HG03159 (cell line): ENCODE data around the gene LIMK2.
"Not testable (repeated sequence)": the region's sequence is repeated elsewhere in the genome, so short reads cannot be mapped to it uniquely, and the experiment has no call there.

ENCODE experiments used
- ATAC-seq: cut with Tn5 transposase; IDR thresholded peaks from one replicate; pipeline ENCODE4 v1.9.1; 2021; ENCODE audit warnings: mild to moderate bottlenecking, moderate library complexity; ENCODE audit not compliant: unreplicated experiment

Gene LIMK2

DNA sequence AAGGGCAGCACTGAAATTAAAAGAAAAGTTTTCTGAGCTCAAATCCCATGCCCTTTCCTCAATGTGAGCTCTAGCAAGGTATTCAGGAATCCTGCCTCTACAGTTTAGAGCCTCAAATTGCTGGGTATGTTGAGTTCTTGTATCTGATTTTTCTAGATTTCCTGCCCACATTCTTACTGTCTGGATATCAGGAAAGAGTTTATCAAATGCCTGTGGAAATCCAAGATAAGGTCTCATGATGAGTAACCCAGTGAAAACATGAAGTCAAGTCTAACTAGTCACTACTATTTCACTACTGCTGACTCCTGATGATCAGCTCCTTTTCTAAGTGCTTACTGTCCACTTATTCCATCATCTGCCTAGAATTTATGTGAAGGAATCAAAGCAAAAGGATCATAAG, 29.8 kb downstream of the LIMK2 start:
- no peak for ATAC-seq

DNA sequence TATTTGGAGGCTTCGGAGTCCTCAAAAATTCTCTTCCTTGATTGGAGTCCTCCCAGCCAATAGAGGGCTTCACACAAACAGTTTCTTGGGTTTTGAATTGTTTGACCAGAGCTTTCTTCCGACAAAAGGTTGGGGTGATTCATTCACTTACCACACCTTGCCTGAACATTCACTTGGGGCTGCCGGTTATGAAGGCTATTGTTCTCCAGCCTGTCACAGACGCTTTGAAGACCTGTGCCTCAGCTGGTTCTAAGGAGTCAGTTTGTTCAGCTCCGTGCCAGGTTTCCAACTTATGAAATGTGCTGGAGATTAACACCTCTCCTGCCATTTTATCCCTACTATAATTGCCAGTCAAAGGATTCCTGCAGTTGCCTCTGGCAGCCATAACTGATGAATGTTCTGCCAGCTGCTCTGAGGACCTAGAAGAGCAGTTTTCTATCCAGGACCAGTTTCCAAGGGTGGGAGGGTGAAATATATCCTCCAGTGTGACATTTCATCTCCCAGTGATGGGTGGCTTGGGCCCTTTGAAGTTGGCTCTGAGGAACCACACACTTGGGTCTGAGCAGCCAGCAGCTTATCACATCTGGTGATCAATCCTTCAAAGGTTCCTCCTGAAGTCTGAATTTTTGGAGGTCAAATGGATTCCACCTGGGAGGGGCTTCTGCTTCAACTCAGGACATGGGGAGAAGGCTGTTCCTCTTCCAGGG, 31.4 kb downstream of the LIMK2 start:
- no peak for ATAC-seq

DNA sequence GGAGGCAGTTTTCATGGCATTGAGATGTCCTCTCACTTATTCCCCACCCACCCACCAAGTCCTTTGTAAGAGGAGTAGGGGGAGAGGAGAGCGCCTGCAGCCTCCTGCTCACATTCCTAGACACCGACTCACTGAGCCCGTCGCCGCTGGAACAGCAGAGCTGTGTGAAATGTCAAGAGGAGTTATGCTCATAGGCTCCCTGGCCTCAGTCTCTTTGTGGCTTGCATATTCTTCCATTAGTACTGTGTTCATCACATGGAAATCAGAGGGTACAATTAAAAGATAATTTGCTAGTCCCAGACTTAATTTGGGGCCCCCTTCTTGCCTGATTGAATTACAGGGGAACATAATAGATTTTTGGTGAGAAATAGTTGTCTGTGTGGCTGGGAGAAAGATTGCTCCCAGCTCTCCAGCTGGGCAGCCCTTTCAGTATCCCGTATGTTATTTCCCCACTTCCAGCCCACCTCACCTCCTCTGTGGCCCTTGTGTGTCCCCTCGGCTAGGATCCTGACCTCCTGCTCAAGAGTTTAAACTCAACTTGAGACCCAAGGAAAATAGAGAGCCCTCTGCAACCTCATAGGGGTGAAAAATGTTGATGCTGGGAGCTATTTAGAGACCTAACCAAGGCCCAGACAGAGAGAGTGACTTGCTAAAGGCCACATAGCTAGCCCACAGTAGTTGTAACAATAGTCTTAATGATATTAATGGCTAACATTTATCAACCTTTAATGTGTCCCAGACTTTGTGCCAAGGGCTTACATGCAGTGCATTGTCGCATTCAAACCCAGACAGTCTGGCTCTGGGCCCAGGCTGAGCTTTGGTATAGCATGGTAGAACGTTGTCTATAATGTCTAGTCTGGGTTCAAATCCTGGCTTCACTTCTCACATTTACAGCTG, 32.2 kb downstream of the LIMK2 start:
- ATAC-seq = no peak

DNA sequence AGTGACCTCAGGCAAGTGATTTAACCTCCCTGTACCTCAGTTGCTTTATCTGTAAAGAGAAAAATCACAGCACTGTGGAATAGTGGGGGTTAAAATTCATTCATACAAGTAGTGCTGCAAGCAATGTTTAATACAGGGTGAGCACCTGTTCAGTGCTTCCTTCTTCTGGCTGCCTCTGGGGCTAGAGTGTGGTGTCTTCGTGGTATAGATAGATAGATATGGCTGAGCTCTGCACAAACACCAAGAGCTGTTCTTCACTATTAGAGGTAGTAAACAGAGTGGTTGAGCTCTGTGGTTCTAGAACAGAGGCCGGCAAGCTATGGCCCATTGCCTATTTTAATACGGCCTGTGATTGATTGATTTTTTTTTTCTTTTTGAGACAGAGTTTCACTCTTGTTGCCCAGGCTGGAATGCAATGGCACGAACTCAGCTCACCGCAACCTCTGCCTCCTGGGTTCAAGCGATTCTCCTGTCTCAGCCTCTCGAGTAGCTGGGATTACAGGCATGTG, 32.9 kb downstream of the LIMK2 start:
- no peak for ATAC-seq

DNA sequence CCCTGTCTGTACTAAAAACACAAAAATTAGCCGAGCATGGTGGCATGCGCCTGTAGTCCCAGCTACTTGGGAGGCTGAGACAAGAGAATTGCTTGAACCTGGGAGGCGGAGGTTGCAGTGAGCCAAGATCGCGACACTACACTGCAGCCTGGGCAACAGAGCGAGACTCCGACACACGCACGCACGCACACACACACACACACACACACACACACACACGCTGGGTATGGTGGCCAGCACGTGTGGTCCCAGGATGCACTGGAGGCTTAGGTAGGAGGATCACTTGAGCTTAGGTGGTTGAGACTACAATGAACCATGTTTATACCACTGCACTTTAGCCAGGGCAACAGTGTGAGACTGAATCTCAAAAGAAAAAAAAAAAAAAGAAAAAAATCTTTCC, 33.9 kb downstream of the LIMK2 start:
- ATAC-seq = not testable (repeated sequence)

DNA sequence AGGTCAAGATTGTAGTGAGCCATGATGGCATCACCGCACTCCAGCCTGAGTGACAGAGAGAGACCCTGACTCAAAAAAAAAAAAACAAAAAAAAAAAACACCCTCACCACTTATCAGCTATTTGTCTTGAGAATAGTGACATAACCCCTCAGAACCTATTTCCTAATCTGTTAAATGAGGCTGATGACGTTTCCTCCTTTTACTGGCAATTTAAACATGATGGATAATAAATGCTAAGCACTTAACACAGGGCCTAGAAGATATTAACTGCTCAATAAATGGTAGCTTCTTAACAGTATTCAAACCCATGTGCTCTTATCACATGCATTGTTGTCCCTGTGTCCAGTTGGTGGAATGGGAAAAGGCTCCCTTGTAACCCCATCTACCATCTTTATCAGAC, 34.6 kb downstream of the LIMK2 start:
- no peak for ATAC-seq

DNA sequence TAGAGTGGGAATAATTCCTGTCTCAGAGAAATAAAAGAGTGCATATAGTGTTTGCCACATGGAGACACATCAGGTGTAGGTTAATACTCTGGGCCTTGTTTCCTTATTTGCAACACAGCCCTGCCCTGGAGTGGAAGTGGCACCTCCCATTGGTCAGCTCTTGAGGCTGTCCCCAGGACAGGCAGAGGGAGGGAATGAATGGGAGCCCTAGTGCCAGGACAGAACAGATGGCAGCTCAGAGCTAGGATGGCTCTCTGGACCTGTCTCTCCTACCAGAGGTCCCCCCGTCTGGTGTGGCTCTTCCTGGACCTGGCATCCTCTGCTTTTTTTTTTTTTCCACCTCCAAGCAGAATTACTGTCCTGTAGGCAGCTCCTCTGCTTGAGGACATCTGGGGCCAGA, 35.6 kb downstream of the LIMK2 start:
- no peak for ATAC-seq

DNA sequence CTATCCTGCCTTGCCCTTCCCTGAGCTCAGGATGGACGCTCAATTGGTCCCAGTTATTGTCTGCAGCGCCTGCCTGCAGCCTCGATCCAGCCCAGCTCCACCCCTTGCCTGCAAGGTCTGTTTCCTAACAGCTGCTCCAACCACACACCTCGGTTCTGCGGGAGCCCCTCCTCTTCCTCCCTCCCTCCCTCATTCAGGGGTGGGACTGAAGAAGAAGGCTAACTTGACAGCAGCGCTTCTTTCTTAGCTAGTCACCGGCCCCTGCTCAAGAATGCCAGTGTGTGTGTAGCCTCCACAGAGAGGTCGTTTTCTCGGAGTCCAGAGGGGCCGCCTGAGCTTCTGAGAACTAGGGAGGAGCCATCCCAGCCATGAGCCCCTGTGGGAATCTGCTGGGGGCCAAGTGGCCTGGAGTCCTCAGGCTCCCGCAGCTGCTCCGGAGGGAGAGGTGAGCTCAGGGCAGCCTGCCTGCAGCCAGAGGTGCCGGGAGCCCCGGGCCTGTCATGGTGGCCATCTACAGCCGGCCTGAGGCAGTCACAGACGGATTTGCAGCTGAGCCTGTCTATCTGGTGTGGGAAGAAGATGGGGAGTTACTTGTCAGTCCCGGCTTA, 36.1 kb downstream of the LIMK2 start:
- no peak for ATAC-seq

DNA sequence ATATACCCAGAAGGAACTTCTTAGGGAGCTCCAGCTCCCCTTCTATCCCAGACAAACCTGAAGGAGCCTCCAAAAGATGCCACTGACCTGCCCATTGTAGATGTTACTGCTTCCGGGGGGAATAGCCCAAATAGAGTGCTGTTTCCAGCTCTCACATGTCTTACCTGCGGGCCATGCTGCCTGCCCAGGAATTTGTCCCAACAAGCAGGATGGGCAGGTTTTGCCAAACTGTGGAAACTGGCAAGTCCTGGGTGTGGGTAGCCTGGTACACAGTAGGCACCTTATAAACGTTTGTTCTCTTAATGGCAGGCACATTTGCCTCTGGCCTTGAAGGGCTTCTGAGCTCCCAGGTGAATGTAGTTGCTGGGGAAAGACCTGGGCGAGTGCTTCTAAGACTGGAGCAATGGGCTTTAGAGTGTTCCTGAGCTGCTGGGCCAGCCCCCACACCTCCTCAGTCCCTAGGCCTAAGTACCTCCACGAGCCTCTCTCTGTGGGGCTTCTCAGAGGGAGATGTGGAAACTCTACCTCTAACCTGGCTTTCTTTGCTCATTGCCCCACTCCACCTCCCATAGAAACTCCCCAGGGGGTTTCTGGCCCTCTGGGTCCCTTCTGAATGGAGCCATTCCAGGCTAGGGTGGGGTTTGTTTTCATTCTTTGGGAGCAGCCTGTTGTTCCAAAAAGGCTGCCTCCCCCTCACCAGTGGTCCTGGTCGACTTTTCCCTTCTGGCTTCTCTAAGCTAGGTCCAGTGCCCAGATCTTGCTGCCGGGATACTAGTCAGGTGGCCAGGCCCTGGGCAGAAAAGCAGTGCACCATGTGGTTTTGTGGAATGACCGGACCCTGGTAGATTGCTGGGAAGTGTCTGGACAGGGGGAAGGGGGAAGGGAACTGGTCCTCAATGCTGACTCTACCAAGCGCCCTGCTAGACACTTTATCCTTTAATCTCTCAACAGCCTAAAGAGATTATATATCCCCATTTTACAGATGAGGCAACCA, 37.2 kb downstream of the LIMK2 start:
- ATAC-seq = no peak

DNA sequence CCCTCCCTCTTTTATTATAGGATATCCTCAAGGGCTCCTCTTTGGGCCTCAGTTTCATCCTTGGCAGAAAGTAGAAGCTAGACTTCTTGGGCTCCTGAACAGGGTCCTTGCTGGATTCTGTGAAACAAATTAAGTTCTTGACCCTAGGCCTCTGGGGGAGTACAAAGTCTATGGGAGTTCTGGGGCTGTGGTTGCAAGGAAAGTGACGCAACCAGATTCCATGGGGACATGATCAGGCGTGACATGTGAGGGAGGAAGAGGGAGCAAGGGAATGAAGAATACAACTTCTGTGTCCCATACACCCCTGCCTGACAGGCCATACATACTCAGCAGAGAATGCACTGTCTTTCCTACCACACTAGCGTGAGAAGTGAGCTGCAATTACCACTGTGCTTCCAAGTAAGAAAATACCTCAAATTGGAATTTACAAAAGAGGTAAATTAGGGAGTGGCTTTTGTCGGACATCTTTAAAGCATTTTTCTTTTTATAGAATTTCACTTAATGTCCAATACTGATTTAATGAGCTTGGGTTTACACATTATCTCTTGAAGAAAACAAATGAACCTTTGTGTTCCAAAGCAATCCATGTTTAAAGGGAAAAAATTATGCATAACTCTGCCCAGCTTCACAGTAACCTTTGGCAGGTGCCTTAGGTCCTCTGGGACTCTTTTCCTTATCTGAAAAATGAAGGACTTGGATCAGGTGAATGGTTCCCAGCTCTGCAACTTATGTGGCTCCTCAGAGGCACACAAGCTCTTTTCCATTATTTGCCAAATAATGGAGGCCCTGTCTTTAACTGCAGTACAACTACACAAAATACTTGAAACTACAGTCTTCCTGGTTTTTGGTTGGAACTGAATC, 38.9 kb downstream of the LIMK2 start:
- ATAC-seq = no peak

DNA sequence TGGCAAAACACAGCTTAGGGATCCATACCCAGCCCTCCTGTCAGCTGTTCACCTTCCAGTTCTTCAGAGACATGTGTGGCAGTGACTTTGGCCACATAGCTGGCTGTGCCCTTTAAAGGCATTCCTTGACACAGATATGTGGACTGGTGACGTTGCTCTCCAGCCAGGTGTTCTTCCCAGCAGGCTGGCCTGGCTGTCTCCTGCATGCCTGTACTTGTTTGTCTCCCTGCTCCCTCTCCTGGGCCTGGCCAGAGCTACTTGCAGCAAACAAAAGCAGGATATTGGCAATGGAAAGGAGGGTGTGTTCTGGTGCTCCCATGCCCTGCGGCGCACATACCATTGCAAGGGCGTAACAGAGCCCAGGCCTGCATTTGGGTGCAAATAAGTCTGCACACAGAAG, 41.9 kb downstream of the LIMK2 start:
- ATAC-seq = no peak

DNA sequence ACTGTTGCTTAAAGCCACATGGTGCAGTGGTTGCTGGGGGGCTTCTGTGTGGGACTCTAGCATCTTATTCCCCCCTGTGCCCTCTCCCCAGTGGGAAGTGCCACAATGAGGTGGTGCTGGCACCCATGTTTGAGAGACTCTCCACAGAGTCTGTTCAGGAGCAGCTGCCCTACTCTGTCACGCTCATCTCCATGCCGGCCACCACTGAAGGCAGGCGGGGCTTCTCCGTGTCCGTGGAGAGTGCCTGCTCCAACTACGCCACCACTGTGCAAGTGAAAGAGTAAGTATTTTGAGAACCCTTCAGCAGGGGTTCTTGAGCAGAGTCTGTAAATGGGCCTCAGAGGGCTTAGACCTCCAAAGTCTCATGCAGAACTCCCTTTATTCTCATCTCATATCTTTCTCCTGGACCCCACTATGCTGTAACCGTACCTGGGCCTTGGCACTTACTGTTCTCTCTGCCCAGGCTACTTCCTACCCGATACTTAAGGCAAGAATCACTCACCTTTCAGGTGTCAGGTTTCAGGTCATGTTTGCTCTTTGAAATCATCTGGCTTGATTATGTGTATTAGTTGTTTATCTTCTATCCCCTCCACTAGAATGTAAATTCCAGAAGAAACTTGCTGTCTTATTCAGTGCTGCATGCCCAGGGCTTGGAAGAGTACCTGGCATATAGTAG, 47.8 kb downstream of the LIMK2 start:
- ATAC-seq = no peak

DNA sequence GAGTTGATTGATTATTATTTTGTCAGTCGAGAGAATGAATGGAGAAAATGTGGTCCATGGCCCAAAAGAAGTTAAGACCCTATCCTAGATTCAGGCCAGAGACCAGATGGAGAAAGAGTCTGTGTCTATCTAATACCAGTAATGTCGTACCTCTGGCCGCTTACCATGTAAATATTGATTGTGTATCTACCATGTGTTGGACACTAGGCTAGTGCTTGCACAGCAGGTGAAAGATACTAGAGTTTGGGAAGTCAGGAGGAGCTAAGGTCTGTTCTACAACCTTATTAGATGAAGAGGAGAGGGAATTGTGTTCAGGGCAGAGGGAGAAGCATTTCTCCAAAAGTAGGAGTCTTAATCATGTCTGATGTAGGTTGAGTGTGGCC, 48.4 kb downstream of the LIMK2 start:
- no peak for ATAC-seq

DNA sequence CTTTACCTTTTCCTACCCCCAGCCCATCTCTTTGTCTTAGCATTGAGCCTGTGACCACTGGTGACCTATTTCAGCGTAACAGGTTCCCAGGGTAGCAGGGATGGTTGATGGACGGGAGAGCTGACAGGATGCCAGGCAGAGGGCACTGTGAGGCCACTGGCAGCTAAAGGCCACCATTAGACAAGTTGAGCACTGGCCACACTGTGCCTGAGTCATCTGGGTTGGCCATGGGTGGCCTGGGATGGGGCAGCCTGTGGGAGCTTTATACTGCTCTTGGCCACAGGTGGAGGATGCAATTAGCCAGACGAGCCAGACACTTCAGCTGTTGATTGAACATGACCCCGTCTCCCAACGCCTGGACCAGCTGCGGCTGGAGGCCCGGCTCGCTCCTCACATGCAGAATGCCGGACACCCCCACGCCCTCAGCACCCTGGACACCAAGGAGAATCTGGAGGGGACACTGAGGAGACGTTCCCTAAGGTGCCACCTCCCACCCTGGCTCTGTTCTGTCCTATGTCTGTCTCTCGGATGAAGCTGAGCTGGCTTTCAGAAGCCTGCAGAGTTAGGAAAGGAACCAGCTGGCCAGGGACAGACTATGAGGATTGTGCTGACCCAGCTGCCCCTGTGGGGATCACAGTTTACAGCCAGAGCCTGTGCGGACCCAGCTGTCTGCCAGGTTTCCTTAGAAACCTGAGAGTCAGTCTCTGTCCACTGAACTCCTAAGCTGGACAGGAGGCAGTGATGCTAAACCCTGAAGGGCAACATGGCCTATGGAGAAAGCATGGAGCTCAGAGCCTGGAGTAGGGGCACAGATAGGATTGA, 50.4 kb downstream of the LIMK2 start:
- no peak for ATAC-seq

DNA sequence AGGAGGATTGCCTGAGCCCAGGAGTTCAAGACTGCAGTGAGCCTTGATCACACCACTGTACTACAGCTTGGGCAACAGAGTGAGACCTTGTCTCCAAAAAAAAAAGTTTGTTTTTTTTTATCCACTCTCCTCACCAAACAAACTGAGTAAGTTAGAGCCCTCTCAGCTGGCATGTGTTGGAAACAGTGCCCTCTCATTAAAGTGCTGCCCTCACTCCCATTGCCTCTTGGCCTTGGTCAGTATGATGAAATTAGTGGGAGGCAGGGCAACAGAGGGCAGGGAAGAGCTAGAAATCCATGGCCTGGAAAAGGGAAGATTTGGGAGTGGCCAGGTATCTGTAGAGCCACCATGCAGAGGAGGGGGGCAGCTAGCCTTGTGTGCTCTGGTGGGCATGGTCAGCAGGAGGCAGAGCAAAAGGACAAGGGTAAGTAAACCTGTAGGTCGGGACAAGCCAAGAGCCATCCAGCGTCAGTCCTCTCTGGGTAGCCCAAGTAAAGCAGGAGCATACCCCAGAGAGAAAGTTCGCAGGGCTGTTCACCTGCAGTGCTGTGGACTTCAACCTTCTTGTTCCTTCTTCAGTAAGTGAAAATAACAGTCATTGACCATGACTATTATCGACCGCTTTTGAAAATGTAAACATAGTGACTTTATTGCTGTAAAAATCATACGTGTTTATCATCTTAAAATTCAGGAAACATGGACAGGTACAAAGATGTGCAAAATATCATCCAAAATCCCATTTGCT, 52.0 kb downstream of the LIMK2 start:
- no peak for ATAC-seq

DNA sequence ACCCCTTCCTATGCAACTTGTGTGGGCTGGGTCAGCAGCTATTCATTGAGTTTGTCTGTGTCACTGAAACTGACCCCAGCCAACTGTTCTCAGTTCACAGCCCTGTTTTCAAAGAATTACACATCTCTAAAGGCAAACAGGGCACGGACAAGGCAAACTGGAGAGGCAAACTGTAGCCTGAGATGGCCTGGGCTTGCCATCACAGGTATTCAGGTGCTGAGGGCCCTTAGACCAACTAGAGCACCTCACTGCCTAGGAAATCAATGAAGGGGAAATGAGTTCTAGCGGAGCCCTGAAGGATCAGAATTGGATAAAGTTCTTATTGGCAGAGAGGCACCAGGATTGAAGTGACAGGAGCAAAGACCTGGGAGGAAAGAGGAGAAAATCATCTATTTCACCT, 56.2 kb downstream of the LIMK2 start:
- no peak for ATAC-seq

DNA sequence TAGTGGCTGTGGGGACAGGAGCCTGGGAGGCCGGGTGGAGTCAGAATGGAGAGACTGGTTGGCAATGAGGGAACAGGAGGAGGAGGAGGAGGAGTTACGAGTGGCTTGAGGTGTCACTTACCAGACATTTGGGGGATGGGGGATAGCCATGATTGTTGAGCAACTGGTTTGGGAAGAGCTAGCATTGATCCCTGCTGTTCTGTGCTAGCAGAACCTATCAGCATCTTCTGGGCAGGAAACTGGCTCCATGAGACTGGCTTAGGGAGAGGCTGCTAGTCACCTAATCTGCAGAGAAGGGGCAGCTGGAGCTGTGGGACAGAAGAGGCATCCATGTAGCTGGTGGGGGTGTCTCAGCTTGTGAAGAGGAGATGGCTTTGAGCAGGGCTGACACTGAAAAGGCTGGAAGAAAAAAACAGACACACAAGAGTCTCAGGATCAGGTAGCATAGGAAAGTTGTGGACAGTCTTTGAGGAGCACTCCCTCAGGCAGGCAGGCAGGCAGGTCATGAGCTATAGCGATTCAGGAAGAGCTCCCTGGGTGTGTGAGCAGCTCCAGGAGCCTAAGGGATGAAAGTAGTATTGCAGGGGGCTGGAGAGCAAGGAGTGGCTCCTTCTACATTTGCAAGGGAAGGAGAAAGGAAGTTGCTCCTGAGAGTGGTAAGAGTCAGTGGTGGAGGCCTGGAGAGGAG, 57.9 kb downstream of the LIMK2 start:
- ATAC-seq = no peak
